Transverse colon (tissue), 3 donors: Measurements from ENCODE around the gene SLC6A1.

Source experiments
- POLR2A ChIP-seq: fragments of 450-650 bp; IDR thresholded peaks from one replicate; pipeline ENCODE4 v1.6.1; 2016; ENCODE audit warnings: antibody characterized with exemption, mild to moderate bottlenecking, moderate library complexity
- TF ChIP-seq, protein P1 (sequence below), 5 experiments: fragments of 200-600 bp in 3 of 5; fragments of 450-650 bp in 2 of 5; sonication (generic) in 3 of 5; IDR thresholded peaks; 1 replicate in 2 of 5; 2 replicates in 3 of 5; pipeline ENCODE4 v1.5.1; 2016 to 2017; ENCODE audit warnings: antibody characterized with exemption in 5 of 5, inconsistent platforms in 3 of 5, mild to moderate bottlenecking in 2 of 5, moderate library complexity in 1 of 5

DNA sequence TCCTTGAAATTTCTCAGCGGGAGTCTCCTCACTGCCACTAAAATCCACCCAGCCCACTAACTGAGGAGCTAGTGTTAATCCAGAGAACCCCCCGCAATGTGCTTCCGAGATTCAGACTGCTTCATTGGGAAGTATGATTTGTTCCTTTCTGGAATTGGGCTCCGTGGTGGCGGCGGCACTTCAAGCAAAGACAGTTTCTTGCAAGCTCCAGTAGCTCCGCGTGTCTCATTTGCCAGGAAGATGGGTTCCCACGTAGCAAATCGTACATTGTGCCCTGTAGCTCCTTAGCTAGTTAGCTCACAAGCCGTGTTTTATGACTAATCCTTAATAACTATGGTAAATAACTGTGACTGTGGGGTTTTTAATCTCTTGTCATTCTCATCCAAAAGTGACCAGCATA is 45.4 kb downstream of the SLC6A1 start:
- no peak for TF ChIP-seq POLR2A
- TF ChIP-seq, protein P1, sequence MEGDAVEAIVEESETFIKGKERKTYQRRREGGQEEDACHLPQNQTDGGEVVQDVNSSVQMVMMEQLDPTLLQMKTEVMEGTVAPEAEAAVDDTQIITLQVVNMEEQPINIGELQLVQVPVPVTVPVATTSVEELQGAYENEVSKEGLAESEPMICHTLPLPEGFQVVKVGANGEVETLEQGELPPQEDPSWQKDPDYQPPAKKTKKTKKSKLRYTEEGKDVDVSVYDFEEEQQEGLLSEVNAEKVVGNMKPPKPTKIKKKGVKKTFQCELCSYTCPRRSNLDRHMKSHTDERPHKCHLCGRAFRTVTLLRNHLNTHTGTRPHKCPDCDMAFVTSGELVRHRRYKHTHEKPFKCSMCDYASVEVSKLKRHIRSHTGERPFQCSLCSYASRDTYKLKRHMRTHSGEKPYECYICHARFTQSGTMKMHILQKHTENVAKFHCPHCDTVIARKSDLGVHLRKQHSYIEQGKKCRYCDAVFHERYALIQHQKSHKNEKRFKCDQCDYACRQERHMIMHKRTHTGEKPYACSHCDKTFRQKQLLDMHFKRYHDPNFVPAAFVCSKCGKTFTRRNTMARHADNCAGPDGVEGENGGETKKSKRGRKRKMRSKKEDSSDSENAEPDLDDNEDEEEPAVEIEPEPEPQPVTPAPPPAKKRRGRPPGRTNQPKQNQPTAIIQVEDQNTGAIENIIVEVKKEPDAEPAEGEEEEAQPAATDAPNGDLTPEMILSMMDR (IDR thresholded peaks at IDR 0.05) = no peak
